Pulmonary artery endothelial cell (primary cell): ENCODE data around the gene ATP5F1E. TPM values are rescaled to one million over a fixed set of nuclear protein-coding genes. Genes with fewer than 3 reads are reported as not detected.

Experiments
- total RNA-seq: library from RNA; depleted of rRNA; stranded (reverse); fragments of >200 nt; gene quantifications from 2 replicates; pipeline ENCODE4 v1.2.3, GENCODE V29; 2014

Gene ATP5F1E
- total RNA-seq, 1 donor from 2014 or later, result 34.8 TPM

Other genes starting within 250 kb of the ATP5F1E start
- gene GNAS-AS1, start 181.4 kb downstream of the ATP5F1E start, total RNA-seq, result 0.07 and 0.11 TPM in 2 replicates
- 316 and 352 TPM in 2 replicates for gene GNAS, start 179.6 kb downstream of the ATP5F1E start, total RNA-seq
- 71.7 and 76.5 TPM in 2 replicates for gene NELFCD, start 51.1 kb downstream of the ATP5F1E start, total RNA-seq
- gene CTSZ, start 25.1 kb downstream of the ATP5F1E start, total RNA-seq, result 223 and 244 TPM in 2 replicates
- not detected in 2 replicates for gene TUBB1, start 12.9 kb downstream of the ATP5F1E start, total RNA-seq
- 93.3 and 104 TPM in 2 replicates for gene PRELID3B, start 10.5 kb upstream of the ATP5F1E start, total RNA-seq
- gene ZNF831, start 131.5 kb upstream of the ATP5F1E start, total RNA-seq, result not detected in 2 replicates